CD4-positive, alpha-beta T cell treated with Interleukin-2 at 100 ng/mL for 4 hours (primary cell): ENCODE measurements around the gene FARP1.
"Not testable (repeated sequence)": the region's sequence is repeated elsewhere in the genome, so short reads cannot be mapped to it uniquely, and the experiment has no call there.

Experiments used
- DNase-seq: peaks from one replicate; pipeline ENCODE4 v3.0.0-alpha.2; 2020; ENCODE audit warnings: low spot score

Gene FARP1

GRCh38 chr13:98396071-98396710 lies 253.3 kb downstream of the FARP1 start:
- DNase-seq, result no peak

DNA sequence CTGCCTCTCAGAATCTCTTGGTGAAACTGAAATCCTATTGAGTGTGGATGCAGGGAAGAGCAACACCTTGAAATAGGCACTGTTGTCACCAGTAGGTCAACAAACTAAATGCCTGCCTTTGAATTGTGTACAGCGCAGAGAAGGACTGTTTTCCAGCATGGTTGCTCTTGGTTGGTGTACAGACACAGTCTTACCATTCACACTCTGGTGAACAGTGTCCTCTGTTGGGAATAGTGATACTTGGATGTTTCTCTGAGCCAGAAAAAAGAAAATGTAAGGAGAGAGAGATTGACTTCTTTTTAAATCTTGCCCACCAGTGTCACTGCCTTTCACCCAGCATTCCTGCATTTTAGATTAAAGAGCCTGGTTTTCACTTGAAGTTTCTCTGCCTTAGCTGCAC lies 254.3 kb downstream of the FARP1 start:
- no peak for DNase-seq

GRCh38 chr13:98397861-98398260 lies 255.0 kb downstream of the FARP1 start:
- DNase-seq, result no peak

DNA sequence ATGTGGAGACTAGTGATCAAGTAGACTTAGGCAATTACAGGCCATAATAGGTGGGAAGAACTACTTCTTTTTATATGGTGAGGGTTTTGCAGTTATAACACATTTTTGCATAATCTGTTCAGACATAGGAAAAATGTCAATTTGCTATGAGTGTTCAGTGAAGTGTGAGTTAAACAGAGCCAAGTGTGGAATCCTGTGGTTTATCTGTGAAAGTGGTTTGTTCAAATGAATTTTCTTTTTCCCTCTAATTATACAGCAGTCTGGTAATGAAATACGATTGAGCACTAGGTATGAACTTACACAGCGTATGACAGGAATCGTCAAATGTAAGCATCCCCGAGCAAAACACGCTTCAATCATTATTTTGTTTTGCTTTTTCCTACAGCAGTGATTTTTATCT lies 255.7 kb downstream of the FARP1 start:
- DNase-seq, result no peak

DNA sequence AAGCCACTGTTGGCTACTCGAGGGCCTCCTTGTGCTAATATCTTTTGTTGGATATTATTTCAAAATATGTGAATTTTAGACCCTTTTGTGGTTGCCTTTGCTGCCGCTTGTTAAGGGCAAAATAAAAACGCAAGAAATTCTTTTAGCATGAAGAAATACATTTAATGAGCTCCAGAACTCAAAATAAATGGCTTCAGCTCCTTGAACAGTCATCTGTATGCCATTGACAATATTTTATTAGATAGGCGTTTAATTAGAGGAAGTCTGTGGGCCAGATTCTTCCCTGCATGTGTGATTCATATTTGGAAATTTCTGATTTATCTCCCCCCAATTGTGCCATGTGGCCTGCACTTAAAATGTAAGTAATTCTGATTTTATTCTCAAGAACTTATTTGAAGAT lies 256.9 kb downstream of the FARP1 start:
- DNase-seq, result no peak

GRCh38 chr13:98401934-98402333 lies 259.0 kb downstream of the FARP1 start:
- no peak for DNase-seq

DNA sequence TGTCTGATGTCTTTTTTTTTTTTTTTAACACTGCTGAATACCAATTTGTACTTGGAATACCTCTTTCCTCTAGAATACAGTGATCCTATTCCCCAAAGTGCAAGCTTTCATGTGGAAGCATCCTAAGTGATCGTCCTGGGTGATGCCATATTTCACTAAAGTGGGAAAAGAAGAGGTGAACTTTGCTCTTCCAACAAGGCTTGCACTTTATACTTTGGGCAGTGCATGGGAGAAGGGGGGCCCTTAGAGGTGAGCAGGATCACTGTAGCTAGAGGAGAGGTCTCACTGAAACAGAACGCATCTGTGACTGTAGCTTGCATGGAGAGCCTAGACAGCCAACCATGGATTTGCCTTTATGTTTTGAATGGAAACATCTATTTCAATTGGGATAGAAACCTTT lies 260.2 kb downstream of the FARP1 start:
- no peak for DNase-seq

DNA sequence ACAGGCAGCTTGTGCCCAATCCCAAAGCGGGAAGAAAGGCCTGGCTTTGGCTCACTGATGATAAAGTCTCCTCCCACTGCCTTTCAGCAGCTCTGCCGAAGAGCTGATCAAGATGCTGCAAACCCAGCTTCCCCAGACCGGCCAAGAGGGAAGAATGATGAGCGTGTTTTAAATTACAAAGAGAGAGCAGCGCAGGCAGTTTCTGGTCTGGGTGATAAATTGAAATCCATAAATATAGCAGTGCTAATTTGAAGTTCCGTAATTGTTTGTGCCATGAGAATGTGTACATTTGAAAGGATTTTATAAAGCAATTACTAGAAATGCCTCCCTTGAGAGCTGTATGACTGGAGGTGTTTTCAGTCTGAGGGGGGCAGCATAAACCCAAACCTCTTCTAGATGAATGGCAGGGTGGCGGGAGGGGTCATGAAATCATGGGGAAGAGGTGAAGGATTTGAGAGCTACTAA lies 262.2 kb downstream of the FARP1 start:
- no peak for DNase-seq

DNA sequence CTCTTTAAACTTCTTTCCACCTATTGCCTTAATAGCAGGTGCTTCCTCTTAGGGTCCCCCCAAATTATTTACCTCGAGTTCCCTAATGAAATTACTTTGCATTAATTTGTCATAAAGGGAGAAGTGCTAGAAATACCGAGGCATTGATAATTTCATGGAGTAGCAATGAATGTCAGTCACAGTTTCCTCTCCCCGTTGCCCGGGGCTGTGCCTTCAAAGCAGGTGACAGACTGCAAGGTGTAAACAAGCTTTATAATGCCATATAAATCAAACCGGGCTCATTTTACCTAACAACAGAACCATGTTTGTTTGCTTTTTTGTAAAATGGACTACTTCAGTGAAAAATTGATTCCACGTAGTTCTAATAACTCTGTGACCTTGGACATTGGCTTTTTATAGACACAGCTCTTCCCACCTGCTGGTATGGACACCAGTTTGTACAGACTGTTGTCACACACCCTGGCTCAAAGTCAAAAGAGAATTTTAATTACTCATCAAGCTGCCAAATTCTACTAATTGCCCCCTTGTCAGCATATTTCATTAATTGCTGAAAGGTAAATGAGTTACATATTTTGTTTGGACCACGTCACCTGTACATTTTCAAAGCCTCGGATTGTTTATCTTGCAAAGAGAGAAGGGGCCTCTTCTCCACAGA lies 262.9 kb downstream of the FARP1 start:
- no peak for DNase-seq

DNA sequence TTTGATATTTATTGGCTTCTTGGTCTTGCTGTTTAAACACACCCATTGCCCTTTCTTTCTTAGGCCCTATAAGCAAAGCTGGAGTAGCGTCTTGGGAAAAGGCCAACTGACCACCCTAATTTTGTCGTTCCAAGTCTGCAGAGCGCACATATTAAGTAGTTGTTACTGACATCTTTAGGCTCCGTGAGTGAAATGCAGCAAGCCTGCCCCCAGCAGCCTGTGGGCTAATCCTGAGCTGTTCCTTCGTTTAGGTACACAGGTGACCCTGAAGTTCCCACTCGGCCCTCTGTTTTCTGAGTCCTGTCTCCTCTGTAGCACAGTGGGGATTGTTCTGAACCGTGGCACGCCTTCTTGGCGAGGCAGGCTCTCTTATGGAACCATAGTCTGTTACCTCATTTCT lies 263.5 kb downstream of the FARP1 start:
- no peak for DNase-seq

DNA sequence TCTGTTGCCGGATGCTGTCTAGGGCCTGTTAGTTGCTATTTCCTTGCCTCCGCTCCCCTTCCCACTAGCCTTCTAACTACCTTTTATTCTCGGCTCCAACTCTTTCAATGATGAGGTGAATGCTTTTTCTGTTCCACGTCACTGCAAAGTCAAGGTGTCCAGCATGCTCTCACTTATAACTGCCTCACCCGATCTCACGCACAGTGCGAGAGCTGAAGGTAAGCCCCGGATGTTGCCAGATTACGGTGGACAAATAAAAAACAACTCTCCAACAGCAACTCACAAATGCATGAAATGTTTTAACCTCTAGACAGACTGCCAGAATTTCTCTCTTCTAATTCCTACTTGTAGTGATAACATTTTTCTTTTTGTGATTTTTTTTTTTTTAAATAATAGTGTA lies 264.1 kb downstream of the FARP1 start:
- DNase-seq, result no peak

DNA sequence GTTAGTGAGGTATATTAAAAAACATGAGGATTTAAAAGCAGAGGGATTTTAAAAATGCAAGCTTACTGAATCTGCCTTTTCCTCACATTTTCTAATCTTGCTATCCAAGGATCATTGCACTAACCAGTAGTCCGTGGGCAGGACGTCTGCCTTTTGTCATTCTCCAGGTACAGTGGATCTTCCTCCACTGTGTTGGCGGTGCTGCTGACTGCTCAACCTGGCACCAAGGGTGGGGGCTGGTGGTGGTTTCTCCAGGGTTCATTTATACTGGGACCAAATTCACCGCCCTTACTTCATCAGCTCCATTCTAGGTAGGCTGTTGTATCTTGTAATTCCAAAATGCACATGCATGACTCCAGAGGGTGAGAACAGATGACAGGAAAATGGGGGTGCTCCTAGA lies 264.7 kb downstream of the FARP1 start:
- no peak for DNase-seq

- no peak for DNase-seq
Measured at GRCh38 chr13:98409281-98409680, 266.4 kb downstream of the FARP1 start.

DNA sequence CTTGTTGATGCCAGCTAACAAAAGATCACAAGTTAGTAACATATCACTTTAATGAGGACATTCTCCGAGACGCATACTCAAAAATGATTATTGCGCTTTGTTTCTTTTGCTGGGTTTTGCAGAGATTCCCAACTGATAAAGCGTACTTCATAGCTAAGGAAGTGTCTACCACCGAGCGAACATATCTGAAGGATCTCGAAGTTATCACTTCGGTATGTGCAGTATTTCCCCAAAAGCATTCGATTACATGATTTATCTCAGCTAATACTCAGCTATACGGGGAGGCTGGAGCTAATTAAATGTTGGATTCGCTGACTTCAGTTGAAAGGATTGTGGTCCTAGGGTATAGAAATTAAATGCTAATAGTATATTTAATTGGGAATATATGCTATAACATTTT lies 267.7 kb downstream of the FARP1 start:
- DNase-seq, result no peak

DNA sequence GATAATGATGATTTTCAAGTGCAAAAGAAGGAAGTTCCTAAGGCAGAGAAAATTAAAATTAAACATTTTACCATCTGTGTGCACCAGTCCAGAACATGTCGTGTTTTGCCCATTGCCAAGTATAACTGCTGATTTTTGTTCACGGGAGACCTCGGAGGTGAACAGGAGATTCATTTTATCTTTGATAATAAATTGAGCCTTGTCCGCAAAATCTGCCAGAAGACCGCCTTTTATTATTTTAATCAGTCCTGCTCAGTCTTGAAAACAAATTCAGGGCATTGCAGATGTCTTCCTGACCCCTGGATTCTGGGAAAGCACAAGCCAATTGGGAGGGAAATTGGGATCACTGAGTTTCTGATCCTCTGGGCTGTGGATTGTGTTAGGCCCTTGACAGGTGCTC lies 268.1 kb downstream of the FARP1 start:
- DNase-seq, result no peak

DNA sequence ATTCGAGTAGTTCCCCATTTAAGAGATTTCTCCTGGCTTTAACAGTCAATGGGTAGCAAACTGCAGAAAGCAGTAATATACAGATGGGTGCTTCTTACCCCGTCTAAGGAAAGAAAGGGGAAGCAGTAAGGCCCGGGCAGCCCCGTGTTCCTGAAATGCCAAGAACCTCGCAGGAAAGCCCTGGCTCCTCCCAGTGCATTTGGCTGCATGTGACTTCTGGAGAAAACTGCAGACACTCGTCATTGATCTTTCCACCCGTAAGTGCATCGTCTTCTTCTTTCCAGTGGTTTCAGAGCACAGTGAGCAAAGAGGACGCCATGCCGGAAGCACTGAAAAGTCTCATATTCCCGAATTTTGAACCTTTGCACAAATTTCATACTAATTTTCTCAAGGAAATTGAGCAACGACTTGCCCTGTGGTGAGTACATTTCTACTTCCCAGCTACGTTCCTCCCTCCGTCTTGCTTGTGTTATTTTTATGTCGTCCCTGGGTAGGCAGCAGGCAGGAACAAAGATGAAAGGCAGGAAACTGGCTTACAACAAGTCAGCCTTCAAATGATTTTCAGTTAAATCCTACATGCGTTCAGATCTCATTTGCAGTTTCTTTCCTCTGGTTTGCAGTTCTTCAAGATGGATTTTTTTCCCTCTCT lies 268.8 kb downstream of the FARP1 start:
- DNase-seq, result no peak

DNA sequence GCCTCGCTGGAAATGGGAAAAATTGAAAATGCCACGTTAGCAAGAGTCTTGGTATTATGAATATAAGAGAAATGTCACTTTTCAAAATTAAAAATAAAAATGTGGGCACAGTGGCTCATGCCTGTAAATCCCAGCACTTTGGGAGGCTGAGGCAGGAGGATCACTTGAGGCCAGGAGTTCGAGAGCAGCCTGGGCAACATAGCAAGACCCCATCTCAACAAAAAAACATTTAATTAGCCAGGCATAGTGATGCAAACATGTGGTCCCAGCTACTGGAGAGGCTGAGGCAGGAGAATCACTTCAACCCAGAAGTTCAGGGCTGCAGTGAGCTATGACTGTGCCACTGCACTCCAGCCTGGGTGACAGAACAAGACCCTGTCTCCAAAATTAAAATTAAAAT lies 270.4 kb downstream of the FARP1 start:
- not testable (repeated sequence) for DNase-seq

DNA sequence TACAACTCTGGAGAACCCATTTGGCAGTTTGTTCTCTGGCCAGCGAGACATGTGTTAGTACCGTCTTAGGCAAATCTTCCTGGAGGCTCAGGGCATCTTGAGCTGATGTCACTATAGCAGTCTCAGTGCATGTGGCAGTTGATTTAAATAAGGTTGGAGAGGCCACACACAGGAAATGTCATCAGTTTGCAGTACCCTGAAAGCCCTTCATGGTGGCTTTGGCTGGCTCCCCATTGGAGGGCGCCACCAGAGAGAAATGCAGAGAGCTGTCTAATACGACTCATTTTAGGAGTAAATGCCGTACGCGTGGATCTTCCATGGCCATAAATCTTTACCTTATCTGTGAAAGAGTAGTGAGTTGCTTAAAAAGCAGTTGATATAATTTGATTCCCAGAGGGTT lies 270.9 kb downstream of the FARP1 start:
- no peak for DNase-seq

DNA sequence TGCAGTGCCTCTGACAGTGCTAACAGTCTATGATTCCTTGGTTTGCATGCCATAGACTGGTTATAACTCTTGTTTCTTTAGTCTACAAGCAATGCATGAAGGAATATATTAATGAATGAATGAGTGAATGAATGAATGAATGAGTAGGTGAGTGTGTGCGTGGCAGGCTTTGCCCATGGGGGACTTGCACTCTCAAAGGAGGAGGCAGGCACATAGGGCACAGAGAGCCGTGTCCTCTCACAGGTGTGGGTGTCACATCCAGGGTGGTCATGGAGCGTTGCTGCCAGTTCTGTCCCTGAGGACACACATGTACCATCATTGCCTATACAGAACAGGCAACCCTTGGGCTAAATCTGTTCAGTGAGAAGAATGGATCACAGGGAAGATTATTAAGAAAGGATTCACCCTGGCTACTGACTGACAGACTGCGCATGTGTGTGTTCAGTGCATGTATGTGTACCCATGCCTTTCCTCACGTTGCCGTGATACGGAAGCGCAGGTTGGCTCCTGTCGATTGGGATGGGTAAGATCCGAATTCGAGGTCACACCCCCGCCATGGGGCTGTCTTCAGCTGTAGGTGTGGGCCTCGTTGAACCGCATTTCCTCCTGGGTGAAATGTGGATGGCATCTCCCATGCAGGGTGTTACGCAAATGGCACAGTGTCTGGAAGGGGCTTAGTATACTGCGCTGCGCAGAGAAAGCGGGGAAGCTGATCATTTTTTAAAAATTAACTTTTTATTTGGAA lies 272.6 kb downstream of the FARP1 start:
- no peak for DNase-seq

GRCh38 chr13:98416408-98416807 lies 273.5 kb downstream of the FARP1 start:
- DNase-seq, result no peak

DNA sequence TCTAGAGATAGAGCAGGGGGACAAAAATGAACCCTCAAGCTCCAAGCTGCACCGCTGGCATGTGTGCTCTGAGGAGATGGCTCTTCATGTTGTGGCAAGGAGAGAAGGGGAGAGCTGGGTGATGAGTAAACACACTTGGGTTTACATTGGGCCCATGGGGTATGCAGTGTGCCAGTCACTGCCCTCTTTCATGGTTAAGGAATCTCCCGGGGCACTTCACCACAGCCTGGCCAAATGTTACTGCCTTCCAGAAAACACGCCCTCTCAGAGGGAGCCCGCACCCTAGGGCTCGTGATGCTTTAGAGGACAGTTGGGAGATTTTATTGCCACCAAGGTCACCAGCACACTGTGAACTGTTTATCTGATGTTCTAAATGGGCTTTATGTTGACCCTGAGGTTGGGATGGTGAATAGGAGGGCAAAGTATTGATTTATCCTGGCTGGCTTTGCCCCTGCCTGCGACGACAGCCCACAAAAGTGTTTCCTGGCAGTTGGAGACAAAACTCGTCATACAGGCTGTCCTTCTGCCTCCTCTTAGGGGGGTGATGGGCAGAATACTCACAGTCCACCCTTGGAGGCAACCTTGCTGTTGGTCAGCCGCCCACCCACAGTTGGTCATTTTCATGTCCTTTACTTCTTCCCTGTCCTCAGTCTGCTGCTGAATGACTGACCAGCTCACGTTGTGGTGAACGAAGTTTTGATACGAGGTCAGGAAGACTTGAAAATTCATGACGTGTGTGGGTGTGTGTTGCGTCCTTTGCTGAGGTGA lies 277.1 kb downstream of the FARP1 start:
- DNase-seq, result no peak

- no peak for DNase-seq
Measured at GRCh38 chr13:98420554-98421175, 277.8 kb downstream of the FARP1 start.
